Transverse colon (tissue), 4 donors: ENCODE data around the gene MPND. TPM values are rescaled to one million over a fixed set of nuclear protein-coding genes. Genes with fewer than 3 reads are reported as not detected.
"Not testable (repeated sequence)": the region's sequence is repeated elsewhere in the genome, so short reads cannot be mapped to it uniquely, and the experiment has no call there.

Experiments used
- DNase-seq: peaks from one replicate; pipeline ENCODE4 v3.0.0-alpha.2; 2019
- H3K27ac ChIP-seq, 4 donors: fragments of 200-600 bp; sonication (generic); 2 replicates each; pipeline ENCODE4 v1.5.1; 2016 to 2018; ENCODE audit warnings: inconsistent platforms in 4 of 4
- H3K27me3 ChIP-seq: fragments of 200-600 bp; sonication (generic); 2 replicates; pipeline ENCODE4 v1.5.1; 2017; ENCODE audit warnings: inconsistent platforms
- H3K36me3 ChIP-seq, 4 donors: fragments of 200-600 bp; sonication (generic); 2 replicates each; pipeline ENCODE4 v1.5.1; 2017 to 2019; ENCODE audit warnings: inconsistent platforms in 4 of 4
- H3K4me1 ChIP-seq, 4 donors: fragments of 200-600 bp; sonication (generic); 2 replicates each; pipeline ENCODE4 v1.5.1; 2017 to 2020; ENCODE audit warnings: inconsistent platforms in 4 of 4
- H3K4me3 ChIP-seq, 4 donors: fragments of 200-600 bp; sonication (generic); 1 replicate in 1 of 4; 2 replicates in 3 of 4; pipeline versions ENCODE4 v1.5.1 to v1.6.1; 2017 to 2019; ENCODE audit warnings: inconsistent platforms in 4 of 4
- H3K9me3 ChIP-seq, 2 donors: fragments of 200-600 bp; sonication (generic); 2 replicates each; pipeline ENCODE4 v1.5.1; 2017 to 2019; ENCODE audit warnings: inconsistent platforms in 2 of 2
- EP300 ChIP-seq: sonication (generic); formaldehyde crosslinking; IDR thresholded peaks from one replicate; pipeline ENCODE4 v1.6.1; 2017; ENCODE audit warnings: antibody characterized with exemption, low read depth
- POLR2A ChIP-seq: fragments of 450-650 bp; IDR thresholded peaks from one replicate; pipeline ENCODE4 v1.6.1; 2016; ENCODE audit warnings: antibody characterized with exemption, mild to moderate bottlenecking, moderate library complexity
- POLR2AphosphoS5 ChIP-seq, 3 donors: sonication (generic); formaldehyde crosslinking; IDR thresholded peaks; one replicate each; pipeline ENCODE4 v1.6.1; 2016; ENCODE audit warnings: antibody characterized with exemption in 3 of 3
- WGBS, 2 donors: methylation state at CpG; one replicate each; pipeline ENCODE4 v1.1.5; 2018; ENCODE audit warnings: low coverage in 1 of 2; 5-methylcytosine and 5-hydroxymethylcytosine counted together
- in situ Hi-C, 4 donors: fragments of 200-750 bp; cut with MboI; loops; one replicate each; pipeline versions ENCODE4 v1.15.0 to v1.15.1; 2017; ENCODE audit warnings: low sequenced_read_pairs in 3 of 4, low pct_ligation_motif_present in 1 of 4, low pct_unique_long_range_greater_than_20kb in 1 of 4
- intact Hi-C: fragments of 100-400 bp; cut with DNase I; formaldehyde crosslinking; loops from one replicate; pipeline ENCODE4 v1.15.1; 2023; ENCODE audit warnings: low total_unique reads
- total RNA-seq, 4 donors: library from RNA; depleted of rRNA; stranded (reverse); fragments of >200 nt; gene quantifications; one replicate each; pipeline ENCODE4 v1.1.0, GENCODE V29; 2016
- TF ChIP-seq, protein P1 (sequence below), 5 experiments: fragments of 200-600 bp in 3 of 5; fragments of 450-650 bp in 2 of 5; sonication (generic) in 3 of 5; IDR thresholded peaks; 1 replicate in 2 of 5; 2 replicates in 3 of 5; pipeline ENCODE4 v1.5.1; 2016 to 2017; ENCODE audit warnings: antibody characterized with exemption in 5 of 5, inconsistent platforms in 3 of 5, mild to moderate bottlenecking in 2 of 5, moderate library complexity in 1 of 5

MPND gene
- total RNA-seq, 4 donors from 2014 or later: 16.5 to 96.5 (median 33.7) TPM

- H3K36me3 ChIP-seq: no peaks in the 10 kb centered on the region
- 96 to 100% methylated on average over 2 to 6 of the region's 6 CpGs for WGBS, 2 donors
- no peak overlapping the region for H3K4me3 ChIP-seq
- intact Hi-C loops (no loop called here), in situ Hi-C loops (no loop called here)
- no peak for DNase-seq
- H3K27me3 ChIP-seq: no peaks in the 10 kb centered on the region
- H3K9me3 ChIP-seq: no peaks in the 10 kb centered on the region
- no peak overlapping the region for H3K27ac ChIP-seq
- TF ChIP-seq EP300 (no peak), POLR2A (no peak), POLR2AphosphoS5 (IDR thresholded peaks at IDR 0.05) (no peak)
- TF ChIP-seq, protein P1, sequence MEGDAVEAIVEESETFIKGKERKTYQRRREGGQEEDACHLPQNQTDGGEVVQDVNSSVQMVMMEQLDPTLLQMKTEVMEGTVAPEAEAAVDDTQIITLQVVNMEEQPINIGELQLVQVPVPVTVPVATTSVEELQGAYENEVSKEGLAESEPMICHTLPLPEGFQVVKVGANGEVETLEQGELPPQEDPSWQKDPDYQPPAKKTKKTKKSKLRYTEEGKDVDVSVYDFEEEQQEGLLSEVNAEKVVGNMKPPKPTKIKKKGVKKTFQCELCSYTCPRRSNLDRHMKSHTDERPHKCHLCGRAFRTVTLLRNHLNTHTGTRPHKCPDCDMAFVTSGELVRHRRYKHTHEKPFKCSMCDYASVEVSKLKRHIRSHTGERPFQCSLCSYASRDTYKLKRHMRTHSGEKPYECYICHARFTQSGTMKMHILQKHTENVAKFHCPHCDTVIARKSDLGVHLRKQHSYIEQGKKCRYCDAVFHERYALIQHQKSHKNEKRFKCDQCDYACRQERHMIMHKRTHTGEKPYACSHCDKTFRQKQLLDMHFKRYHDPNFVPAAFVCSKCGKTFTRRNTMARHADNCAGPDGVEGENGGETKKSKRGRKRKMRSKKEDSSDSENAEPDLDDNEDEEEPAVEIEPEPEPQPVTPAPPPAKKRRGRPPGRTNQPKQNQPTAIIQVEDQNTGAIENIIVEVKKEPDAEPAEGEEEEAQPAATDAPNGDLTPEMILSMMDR (IDR thresholded peaks at IDR 0.05): no peak
- H3K4me1 ChIP-seq: peaks cover 4 to 22% (median 14%) of the 10 kb centered on the region in 4 donors
These were observed 2.6 kb downstream of the MPND start for GRCh38 chr19:4346020-4346383.

DNA sequence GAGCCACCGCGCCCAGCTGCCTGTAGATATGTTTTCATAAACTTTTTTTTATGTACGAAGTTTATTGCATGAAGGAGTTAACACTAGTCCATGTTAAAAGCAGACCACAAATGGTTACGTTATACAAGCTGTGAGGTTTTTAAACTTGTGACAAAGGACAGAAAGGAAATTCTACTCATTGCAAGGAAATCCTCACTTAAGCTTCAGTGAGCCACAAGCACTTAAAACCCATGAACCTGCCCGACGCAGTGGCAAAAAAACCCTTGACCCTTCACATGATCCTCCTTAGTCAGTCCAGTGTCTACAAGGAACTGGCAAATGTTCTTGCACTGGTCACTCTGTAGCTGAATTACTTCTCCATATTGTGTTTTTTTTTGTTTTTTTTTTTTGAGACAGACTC is 4.2 kb downstream of the MPND start:
- Histone ChIP-seq H3K27ac (no peak overlapping the region), H3K36me3 (no peaks in the 10 kb centered on the region), H3K27me3 (no peaks in the 10 kb centered on the region), H3K9me3 (no peaks in the 10 kb centered on the region), H3K4me1 (peaks cover 4 to 9% (median 8%) of the 10 kb centered on the region in 4 donors), H3K4me3 (no peak overlapping the region)
- intact Hi-C loops: no loop called here
- TF ChIP-seq POLR2A: no peak
- no peak for TF ChIP-seq POLR2AphosphoS5 (IDR thresholded peaks at IDR 0.05)
- TF ChIP-seq, protein P1 (IDR thresholded peaks at IDR 0.05): no peak
- TF ChIP-seq EP300: no peak
- no peak for DNase-seq
- in situ Hi-C loops: no loop called here
- WGBS, 2 donors: 63 to 70% methylated on average over 6 of the region's 6 CpGs

DNA sequence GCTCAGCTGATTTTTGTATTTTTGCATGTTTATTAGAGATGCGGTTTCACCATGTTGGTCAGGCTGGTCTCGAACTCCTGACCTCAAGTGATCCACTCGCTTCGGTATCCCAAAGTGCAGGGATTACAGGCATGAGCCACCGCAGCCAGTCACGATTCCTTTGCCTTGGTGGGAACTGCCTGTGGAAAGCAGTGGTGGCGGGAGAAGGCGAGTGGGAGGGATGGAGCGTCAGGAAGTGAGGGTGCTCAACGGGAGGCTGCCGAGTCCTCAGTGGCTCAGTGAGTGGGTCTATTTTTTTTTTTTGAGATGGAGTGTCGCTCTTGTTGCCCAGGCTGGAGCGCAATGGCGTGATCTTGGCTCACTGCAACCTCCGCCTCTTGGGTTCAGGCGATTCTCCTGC is 5.9 kb downstream of the MPND start:
- H3K9me3 ChIP-seq, H3K27ac ChIP-seq, DNase-seq, in situ Hi-C loops, H3K27me3 ChIP-seq, intact Hi-C loops, H3K36me3 ChIP-seq, H3K4me3 ChIP-seq, H3K4me1 ChIP-seq: not testable (repeated sequence)
- 95% methylated on average over 16 of the region's 16 CpGs; no CpG with 5 or more reads in 1 of the 2 donors for WGBS, 2 donors

DNA sequence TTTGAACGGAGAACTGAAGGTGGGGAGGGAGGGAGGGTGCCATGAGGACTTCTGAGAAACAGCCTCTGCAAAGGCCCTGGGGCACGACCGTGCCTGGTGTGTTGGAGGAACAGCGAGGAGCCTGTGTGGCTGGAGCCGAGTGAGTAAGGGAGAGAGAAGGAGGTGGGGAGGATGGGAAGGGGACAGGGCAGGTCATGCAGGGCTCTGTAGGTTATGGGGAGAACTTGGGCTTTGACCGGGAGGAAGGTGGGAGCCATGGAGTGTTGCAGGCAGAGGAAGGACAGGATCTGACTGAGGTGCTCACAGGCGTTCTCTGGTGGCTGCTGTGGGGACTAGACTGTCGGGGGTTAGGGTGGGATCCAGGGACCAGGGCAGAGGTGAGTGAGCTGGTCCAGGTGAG is 6.7 kb downstream of the MPND start:
- WGBS, 2 donors: 75 to 80% methylated on average over 6 to 8 of the region's 8 CpGs
- no peak overlapping the region for H3K4me3 ChIP-seq
- H3K27ac ChIP-seq: no peak overlapping the region
- H3K36me3 ChIP-seq: no peaks in the 10 kb centered on the region
- no peaks in the 10 kb centered on the region for H3K9me3 ChIP-seq
- in situ Hi-C loops (loop anchor here in 3 of 4 donors (10.0 to 25.0 kb wide), 3 partner anchors 75 to 88 kb away; partner anchors contain the start of gene SHD (in 1 of the 3)), intact Hi-C loops (loop anchor here (10.0 kb wide), 1 partner anchor 85 kb away; no protein-coding TSS in a partner anchor)
- TF ChIP-seq POLR2AphosphoS5 (IDR thresholded peaks at IDR 0.05): no peak
- no peak for DNase-seq
- no peaks in the 10 kb centered on the region for H3K4me1 ChIP-seq
- H3K27me3 ChIP-seq: no peaks in the 10 kb centered on the region

DNA sequence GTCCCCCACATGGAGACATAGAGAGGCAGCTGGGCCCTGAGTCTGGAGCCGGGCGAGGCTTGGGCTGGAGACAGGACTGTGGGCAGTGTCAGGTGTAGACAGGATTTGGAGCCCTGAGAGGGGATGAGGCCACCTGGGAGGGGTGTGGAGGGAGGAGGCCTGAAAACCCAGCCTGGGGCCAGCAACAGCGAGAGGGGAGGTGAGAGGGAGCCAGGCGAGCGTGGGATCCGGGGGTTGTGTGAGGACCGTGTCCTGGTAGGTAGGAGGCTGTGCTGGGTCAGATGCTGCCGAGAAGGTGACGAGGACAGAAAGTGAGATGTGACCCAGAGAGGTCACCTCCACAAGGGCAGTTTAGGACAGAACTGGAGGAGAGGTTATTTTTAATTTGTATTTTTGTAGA is 7.4 kb downstream of the MPND start:
- WGBS, 2 donors: 93% methylated on average over 9 of the region's 9 CpGs; no CpG with 5 or more reads in 1 of the 2 donors
- in situ Hi-C loops: loop anchor here in 3 of 4 donors (10.0 to 25.0 kb wide), 3 partner anchors 76 to 88 kb away; partner anchors contain the start of gene SHD (in 1 of the 3)
- TF ChIP-seq, protein P1 (IDR thresholded peaks at IDR 0.05): no peak

More for the DNA sequence above, 7.4 kb downstream of the MPND start:
- Histone ChIP-seq H3K4me1 (no peaks in the 10 kb centered on the region), H3K36me3 (no peaks in the 10 kb centered on the region), H3K4me3 (no peak overlapping the region), H3K9me3 (no peaks in the 10 kb centered on the region), H3K27me3 (no peaks in the 10 kb centered on the region), H3K27ac (no peak overlapping the region)
- DNase-seq: no peak
- intact Hi-C loops: loop anchor here (10.0 kb wide), 1 partner anchor 86 kb away; no protein-coding TSS in a partner anchor
